SK-N-SH treated with all-trans-retinoic acid at 6 μM for 48 hours (cell line): ENCODE measurements around the gene CCDC93.

Experiments
- ATAC-seq: fragments of 200-7000 bp; cut with Tn5 transposase; 3 replicates; pipeline ENCODE4 v1.9.1; 2020; ENCODE audit warnings: mild to moderate bottlenecking, moderate library complexity
- ARNTL ChIP-seq: fragments of 450-650 bp; formaldehyde crosslinking; IDR thresholded peaks from 2 replicates; pipeline ENCODE4 v1.5.0; 2020; ENCODE audit warnings: low read depth, mild to moderate bottlenecking, moderate library complexity, borderline replicate concordance
- BACH2 ChIP-seq: fragments of 250-450 bp; sonication (Bioruptor Pico); IDR thresholded peaks from 2 replicates; pipeline ENCODE4 v1.9.0; 2021; ENCODE audit warnings: mild to moderate bottlenecking, borderline replicate concordance
- CSDC2 ChIP-seq: fragments of 250-450 bp; sonication (Bioruptor Pico); IDR thresholded peaks from 2 replicates; pipeline ENCODE4 v1.5.0; 2020; ENCODE audit warnings: mild to moderate bottlenecking, moderate library complexity
- ESRRG ChIP-seq: fragments of 250-450 bp; sonication (Bioruptor Pico); IDR thresholded peaks from 2 replicates; pipeline ENCODE4 v1.6.1; 2021; ENCODE audit warnings: mild to moderate bottlenecking
- GLIS3 ChIP-seq: fragments of 250-450 bp; sonication (Bioruptor Pico); IDR thresholded peaks from 2 replicates; pipeline ENCODE4 v1.5.0; 2020; ENCODE audit warnings: mild to moderate bottlenecking, moderate library complexity
- ISL1 ChIP-seq: fragments of 250-450 bp; sonication (Bioruptor Pico); IDR thresholded peaks from 2 replicates; pipeline ENCODE4 v2.1.2; 2022; ENCODE audit warnings: mild to moderate bottlenecking, moderate library complexity
- OSR1 ChIP-seq: fragments of 250-450 bp; sonication (Bioruptor Pico); IDR thresholded peaks from 2 replicates; pipeline ENCODE4 v1.8.0; 2022; ENCODE audit warnings: moderate library complexity, mild to moderate bottlenecking, inconsistent platforms
- RARB ChIP-seq: fragments of 250-450 bp; sonication (Bioruptor Pico); IDR thresholded peaks from 2 replicates; pipeline ENCODE4 v1.8.0; 2021; ENCODE audit warnings: mild to moderate bottlenecking, moderate library complexity
- TCF4 ChIP-seq: fragments of 250-450 bp; sonication (Bioruptor Pico); IDR thresholded peaks from 2 replicates; pipeline ENCODE4 v1.8.0; 2021; ENCODE audit warnings: mild to moderate bottlenecking, moderate library complexity, borderline replicate concordance
- TOX ChIP-seq: fragments of 250-450 bp; sonication (Bioruptor Pico); IDR thresholded peaks from 2 replicates; pipeline ENCODE4 v1.8.0; 2021; ENCODE audit warnings: mild to moderate bottlenecking, moderate library complexity, borderline replicate concordance
- ZC3H10 ChIP-seq: fragments of 250-450 bp; sonication (Bioruptor Pico); IDR thresholded peaks from 2 replicates; pipeline ENCODE4 v1.5.1; 2021; ENCODE audit warnings: mild to moderate bottlenecking, moderate library complexity
- ZFP3 ChIP-seq: fragments of 250-450 bp; sonication (Bioruptor Pico); IDR thresholded peaks from 2 replicates; pipeline ENCODE4 v1.5.0; 2020; ENCODE audit warnings: mild to moderate bottlenecking, moderate library complexity
- ZFP30 ChIP-seq: fragments of 450-650 bp; formaldehyde crosslinking; IDR thresholded peaks from 2 replicates; pipeline ENCODE4 v1.5.0; 2022; ENCODE audit warnings: mild to moderate bottlenecking, moderate library complexity
- ZNF565 ChIP-seq: fragments of 450-650 bp; formaldehyde crosslinking; conservative IDR thresholded peaks from 2 replicates; pipeline ENCODE4 v1.5.0; 2020; ENCODE audit warnings: low read depth, mild to moderate bottlenecking, moderate library complexity
- ZNF8 ChIP-seq: fragments of 450-650 bp; formaldehyde crosslinking; IDR thresholded peaks from 2 replicates; pipeline ENCODE4 v1.5.0; 2020; ENCODE audit warnings: mild to moderate bottlenecking, moderate library complexity
- TF ChIP-seq, protein P1 (sequence below): fragments of 250-450 bp; sonication (Bioruptor Pico); IDR thresholded peaks from 2 replicates; pipeline ENCODE4 v1.5.0; 2020; ENCODE audit warnings: mild to moderate bottlenecking, moderate library complexity
- TF ChIP-seq, protein P2 (sequence below): fragments of 250-450 bp; sonication (Bioruptor Pico); IDR thresholded peaks from 2 replicates; pipeline ENCODE4 v1.5.1; 2021; ENCODE audit warnings: mild to moderate bottlenecking, moderate library complexity
- TF ChIP-seq, protein P3 (sequence below): fragments of 250-450 bp; sonication (Bioruptor Pico); IDR thresholded peaks from 2 replicates; pipeline ENCODE4 v1.8.0; 2021; ENCODE audit warnings: low read depth, mild to moderate bottlenecking, moderate library complexity, borderline replicate concordance
- TF ChIP-seq, protein P4 (sequence below): fragments of 250-450 bp; sonication (Bioruptor Pico); IDR thresholded peaks from 2 replicates; pipeline ENCODE4 v1.5.1; 2020; ENCODE audit warnings: low read depth, mild to moderate bottlenecking, moderate library complexity

Gene CCDC93

DNA sequence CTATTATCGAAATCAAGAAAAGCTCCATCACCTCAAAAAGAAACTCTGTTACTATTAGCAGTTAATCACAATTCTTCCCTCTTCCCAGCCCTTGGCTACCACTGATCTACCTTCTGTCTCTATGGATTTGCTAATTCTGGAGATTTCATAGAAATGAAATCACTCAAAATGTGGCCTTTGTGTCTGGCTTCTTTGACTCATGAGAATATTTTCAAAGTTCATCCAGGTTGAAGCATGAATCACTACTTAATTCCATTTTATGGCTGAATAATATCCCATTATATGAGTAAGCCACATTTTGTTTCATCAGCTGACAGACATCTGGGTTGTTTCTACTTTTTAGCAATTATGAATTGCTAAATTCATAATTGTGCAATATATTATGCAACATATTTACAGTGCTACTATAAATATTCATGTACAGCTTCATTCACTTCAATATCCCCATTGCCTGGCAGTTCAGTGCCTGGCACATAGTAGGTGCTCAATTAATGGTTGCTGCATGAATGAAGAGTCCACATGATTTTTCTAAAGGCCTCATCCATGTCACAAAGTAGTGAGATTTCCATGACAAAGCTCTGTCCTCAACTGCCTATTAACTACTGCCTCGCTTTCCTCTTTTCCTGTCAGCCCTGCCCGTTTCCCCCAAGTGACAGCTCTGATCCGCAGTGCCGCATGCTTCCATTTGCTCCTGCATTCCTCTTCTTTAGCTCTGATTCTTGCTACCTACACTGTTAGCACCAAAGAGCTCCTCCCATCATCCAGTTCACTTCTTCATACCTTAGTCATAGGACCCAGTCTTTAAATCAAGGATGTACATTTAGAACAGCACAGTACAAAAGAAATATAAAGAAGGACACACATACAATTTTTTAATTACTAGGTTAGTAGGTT lies 32.8 kb downstream of the CCDC93 start (continued):
- TF ChIP-seq, protein P1, sequence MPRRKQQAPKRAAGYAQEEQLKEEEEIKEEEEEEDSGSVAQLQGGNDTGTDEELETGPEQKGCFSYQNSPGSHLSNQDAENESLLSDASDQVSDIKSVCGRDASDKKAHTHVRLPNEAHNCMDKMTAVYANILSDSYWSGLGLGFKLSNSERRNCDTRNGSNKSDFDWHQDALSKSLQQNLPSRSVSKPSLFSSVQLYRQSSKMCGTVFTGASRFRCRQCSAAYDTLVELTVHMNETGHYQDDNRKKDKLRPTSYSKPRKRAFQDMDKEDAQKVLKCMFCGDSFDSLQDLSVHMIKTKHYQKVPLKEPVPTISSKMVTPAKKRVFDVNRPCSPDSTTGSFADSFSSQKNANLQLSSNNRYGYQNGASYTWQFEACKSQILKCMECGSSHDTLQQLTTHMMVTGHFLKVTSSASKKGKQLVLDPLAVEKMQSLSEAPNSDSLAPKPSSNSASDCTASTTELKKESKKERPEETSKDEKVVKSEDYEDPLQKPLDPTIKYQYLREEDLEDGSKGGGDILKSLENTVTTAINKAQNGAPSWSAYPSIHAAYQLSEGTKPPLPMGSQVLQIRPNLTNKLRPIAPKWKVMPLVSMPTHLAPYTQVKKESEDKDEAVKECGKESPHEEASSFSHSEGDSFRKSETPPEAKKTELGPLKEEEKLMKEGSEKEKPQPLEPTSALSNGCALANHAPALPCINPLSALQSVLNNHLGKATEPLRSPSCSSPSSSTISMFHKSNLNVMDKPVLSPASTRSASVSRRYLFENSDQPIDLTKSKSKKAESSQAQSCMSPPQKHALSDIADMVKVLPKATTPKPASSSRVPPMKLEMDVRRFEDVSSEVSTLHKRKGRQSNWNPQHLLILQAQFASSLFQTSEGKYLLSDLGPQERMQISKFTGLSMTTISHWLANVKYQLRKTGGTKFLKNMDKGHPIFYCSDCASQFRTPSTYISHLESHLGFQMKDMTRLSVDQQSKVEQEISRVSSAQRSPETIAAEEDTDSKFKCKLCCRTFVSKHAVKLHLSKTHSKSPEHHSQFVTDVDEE: peak; percentile 77
- TF ChIP-seq ZFP3 (CRISPR knock-in tag): peak; percentile 93
- TF ChIP-seq, protein P2, sequence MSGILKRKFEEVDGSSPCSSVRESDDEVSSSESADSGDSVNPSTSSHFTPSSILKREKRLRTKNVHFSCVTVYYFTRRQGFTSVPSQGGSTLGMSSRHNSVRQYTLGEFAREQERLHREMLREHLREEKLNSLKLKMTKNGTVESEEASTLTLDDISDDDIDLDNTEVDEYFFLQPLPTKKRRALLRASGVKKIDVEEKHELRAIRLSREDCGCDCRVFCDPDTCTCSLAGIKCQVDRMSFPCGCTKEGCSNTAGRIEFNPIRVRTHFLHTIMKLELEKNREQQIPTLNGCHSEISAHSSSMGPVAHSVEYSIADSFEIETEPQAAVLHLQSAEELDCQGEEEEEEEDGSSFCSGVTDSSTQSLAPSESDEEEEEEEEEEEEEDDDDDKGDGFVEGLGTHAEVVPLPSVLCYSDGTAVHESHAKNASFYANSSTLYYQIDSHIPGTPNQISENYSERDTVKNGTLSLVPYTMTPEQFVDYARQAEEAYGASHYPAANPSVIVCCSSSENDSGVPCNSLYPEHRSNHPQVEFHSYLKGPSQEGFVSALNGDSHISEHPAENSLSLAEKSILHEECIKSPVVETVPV: peak; percentile 86; the same call in 1 of the 2 replicates
- TF ChIP-seq, all 23 proteins: peak for 16

DNA sequence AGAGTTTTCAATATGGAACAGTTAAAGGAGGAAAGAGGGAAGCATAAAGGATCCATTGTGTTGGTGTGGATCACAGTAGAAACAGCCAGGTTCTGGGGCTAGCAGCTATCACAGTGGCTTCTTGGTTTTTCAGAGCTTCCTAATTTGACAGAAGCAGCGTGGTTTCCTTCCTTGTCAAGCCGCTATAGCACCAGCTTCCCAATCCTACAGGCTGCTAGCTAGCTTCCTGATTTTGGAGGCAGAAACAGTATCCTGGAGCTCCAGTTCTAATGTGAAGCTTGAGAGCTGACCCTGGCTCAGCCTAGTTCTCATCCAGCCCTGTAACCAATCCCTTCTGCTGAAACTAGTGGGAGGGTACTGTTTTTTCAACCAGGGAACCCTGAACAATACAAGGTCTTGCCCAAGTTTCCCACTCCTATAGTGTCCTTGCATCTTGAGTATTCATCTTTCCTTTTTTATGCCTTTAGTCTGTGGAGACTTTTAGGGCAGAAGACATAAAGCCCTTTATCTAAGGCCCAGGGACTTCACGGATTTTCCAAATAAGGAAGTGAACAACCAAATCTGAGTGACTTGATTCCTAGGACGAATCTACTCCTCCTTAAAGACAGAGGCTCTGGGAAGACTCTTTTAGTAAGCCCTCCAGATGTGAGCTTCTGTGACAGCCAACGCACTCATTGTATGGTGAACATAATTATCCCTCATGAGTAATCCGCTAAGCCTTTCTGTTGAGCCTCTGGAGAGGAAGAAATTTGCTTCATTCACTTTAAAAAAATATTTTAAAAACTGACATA lies 33.8 kb downstream of the CCDC93 start:
- TF ChIP-seq ZFP3 (CRISPR knock-in tag) (peak; percentile 53), RARB (CRISPR knock-in tag) (no peak), ZNF8 (CRISPR knock-in tag) (no peak), TOX (CRISPR knock-in tag) (no peak), ZFP30 (CRISPR knock-in tag) (no peak), ESRRG (CRISPR knock-in tag) (no peak), CSDC2 (CRISPR knock-in tag) (0 out of 2 replicates have a peak, but pooled peaks have one; percentile 19), GLIS3 (CRISPR knock-in tag) (peak; percentile 25; the same call in 1 of the 2 replicates), OSR1 (CRISPR knock-in tag) (no peak)
- TF ChIP-seq, protein P1: no peak
- TF ChIP-seq, all 23 proteins: peak for 3

DNA sequence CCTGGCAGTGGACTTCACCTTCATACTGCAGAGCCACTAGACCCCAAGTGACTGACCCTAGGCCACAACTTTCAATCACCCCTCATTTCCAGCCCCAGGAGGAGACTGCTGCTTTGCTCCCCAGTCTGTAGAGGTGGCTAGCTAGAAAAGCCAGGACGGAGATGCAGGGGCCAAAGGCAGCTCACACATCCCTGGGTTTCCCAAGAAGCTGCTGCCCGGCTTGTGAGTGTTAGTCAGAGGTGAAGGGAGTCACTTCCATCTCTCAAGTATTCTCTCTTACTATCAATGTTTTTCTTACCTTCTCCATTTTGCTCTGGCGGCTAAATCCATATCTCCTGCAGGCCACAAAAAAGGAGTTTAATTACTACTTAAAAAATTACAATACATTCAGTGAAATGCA lies 36.2 kb downstream of the CCDC93 start:
- no peak for ATAC-seq
- TF ChIP-seq ZC3H10 (CRISPR knock-in tag) (no peak), ESRRG (CRISPR knock-in tag) (no peak), RARB (CRISPR knock-in tag) (no peak), ISL1 (CRISPR knock-in tag) (no peak), BACH2 (CRISPR knock-in tag) (no peak), ZNF565 (no peak), OSR1 (CRISPR knock-in tag) (no peak), ZNF8 (CRISPR knock-in tag) (no peak), TCF4 (CRISPR knock-in tag) (no peak), TOX (CRISPR knock-in tag) (no peak), ZFP3 (CRISPR knock-in tag) (no peak), ARNTL (CRISPR knock-in tag) (no peak)
- TF ChIP-seq, protein P3, sequence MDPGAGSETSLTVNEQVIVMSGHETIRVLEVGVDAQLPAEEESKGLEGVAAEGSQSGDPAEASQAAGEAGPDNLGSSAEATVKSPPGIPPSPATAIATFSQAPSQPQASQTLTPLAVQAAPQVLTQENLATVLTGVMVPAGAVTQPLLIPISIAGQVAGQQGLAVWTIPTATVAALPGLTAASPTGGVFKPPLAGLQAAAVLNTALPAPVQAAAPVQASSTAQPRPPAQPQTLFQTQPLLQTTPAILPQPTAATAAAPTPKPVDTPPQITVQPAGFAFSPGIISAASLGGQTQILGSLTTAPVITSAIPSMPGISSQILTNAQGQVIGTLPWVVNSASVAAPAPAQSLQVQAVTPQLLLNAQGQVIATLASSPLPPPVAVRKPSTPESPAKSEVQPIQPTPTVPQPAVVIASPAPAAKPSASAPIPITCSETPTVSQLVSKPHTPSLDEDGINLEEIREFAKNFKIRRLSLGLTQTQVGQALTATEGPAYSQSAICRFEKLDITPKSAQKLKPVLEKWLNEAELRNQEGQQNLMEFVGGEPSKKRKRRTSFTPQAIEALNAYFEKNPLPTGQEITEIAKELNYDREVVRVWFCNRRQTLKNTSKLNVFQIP: no peak
- TF ChIP-seq, protein P4, sequence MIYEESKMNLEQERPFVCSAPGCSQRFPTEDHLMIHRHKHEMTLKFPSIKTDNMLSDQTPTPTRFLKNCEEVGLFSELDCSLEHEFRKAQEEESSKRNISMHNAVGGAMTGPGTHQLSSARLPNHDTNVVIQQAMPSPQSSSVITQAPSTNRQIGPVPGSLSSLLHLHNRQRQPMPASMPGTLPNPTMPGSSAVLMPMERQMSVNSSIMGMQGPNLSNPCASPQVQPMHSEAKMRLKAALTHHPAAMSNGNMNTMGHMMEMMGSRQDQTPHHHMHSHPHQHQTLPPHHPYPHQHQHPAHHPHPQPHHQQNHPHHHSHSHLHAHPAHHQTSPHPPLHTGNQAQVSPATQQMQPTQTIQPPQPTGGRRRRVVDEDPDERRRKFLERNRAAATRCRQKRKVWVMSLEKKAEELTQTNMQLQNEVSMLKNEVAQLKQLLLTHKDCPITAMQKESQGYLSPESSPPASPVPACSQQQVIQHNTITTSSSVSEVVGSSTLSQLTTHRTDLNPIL: no peak
- TF ChIP-seq, protein P1: no peak
- TF ChIP-seq, protein P2: no peak

More for the DNA sequence above, 33.8 kb downstream of the CCDC93 start:
- peak; percentile 55 for ATAC-seq
